ENCODE measurements around the gene PCDHA11.

- TF ChIP-seq GATA3 (IDR thresholded peaks at IDR 0.05; ENCODE audit: low read depth, low read length) (no peak), GATA2 (IDR thresholded peaks at IDR 0.05; ENCODE audit: low read depth, low read length) (no peak)
These were observed 40.4 kb upstream of the PCDHA11 start for GRCh38 chr5:140828362-140828737.

Measured in SH-SY5Y (cell line).